ENCODE data around the gene SDK2.

Gene SDK2

DNA sequence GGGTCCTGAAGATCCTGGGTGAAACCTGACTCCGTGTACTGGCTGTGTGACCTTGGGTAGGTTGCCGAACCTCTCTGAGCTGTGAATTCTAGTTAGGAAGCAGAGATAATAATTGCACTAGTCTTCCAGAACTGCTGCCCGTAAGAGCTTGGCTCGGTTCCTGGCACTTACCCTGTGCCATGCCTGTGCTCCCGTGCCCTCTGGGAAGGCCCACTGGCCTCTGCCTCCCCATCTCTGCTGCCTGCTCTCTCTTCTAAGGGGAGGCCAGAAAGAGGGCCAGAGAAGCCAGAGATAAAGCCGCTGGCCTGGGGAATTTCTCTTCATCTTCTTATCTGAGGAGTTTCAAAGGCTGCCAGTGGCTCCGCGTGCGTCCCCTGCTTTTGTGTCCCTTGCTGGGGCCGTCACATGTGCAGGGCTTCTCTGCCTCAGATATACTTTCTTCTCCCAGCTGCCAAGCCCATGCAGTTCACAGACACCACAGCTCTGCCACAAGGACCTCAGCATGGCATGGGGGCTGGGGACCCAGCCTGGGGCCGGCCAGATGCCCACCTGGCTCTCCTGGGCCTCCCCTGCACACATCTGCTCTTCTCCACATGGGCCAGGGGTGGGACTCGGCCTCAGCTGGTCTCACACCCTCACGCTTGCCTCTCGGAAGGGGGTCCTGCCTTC, 145.2 kb downstream of the SDK2 start:
- DNase-seq, result no peak

DNA sequence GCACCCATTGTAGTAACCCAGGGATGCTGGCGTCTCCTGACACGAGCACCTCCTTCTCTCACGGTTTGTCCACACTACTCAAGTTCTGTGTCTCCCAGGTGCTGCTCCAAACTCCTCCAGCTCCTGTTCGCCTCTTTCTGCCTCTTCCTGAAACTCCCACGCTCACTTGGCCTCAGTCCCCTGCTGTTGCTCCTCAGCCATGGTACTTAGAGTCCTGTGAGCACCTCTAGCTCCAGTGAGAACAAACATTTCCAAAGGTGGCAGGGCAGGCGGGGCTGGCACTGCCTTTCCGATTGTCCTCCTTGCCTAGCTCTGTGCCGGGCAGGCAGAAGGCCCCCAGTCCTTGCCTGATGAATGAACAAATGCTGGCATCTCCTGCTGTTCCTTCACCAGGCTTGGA, 146.1 kb downstream of the SDK2 start:
- no peak for DNase-seq

GRCh38 chr17:73497721-73498120, 146.5 kb downstream of the SDK2 start:
- DNase-seq, result no peak

DNA sequence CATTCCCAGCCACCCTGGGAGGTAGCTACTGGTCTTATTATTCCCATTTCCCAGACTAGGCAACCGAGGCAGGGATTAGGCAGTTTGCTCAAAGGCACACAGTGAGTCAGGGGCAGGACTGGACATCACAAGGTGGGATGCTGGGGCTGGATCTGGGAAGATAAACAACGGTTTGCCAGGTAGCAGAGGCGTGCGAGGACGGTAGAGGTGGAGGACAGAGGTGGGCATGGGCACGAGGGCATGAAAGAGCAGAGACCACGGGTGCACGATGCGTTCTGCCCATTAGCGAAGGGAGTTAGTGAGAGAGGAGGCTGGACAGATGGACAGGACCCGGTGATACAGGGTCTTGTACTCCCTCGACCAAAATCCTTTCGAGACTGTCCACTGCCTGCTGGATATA, 148.0 kb downstream of the SDK2 start:
- no peak for DNase-seq

- DNase-seq, result no peak
These were observed 148.6 kb downstream of the SDK2 start for GRCh38 chr17:73495641-73496040.

DNA sequence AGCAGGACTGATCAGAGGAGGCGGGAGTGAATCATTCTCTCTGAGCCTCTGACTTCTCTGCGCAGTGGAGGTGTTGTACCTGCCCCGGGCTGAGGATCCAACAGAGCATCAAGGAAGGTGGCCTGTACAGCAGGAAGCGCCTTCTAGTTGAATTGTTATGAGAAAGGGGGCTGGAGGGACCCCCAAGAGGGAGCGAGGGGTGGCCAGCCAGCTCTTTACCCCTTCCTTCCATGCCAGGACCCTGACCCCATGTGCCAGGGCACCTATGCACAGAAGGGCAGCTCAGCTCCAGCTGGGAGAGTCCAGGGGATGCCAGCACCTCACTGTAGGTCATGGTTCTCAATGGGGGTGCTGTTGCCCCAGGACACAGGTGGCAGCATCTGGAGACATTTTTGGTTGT, 149.3 kb downstream of the SDK2 start:
- DNase-seq, result no peak

DNA sequence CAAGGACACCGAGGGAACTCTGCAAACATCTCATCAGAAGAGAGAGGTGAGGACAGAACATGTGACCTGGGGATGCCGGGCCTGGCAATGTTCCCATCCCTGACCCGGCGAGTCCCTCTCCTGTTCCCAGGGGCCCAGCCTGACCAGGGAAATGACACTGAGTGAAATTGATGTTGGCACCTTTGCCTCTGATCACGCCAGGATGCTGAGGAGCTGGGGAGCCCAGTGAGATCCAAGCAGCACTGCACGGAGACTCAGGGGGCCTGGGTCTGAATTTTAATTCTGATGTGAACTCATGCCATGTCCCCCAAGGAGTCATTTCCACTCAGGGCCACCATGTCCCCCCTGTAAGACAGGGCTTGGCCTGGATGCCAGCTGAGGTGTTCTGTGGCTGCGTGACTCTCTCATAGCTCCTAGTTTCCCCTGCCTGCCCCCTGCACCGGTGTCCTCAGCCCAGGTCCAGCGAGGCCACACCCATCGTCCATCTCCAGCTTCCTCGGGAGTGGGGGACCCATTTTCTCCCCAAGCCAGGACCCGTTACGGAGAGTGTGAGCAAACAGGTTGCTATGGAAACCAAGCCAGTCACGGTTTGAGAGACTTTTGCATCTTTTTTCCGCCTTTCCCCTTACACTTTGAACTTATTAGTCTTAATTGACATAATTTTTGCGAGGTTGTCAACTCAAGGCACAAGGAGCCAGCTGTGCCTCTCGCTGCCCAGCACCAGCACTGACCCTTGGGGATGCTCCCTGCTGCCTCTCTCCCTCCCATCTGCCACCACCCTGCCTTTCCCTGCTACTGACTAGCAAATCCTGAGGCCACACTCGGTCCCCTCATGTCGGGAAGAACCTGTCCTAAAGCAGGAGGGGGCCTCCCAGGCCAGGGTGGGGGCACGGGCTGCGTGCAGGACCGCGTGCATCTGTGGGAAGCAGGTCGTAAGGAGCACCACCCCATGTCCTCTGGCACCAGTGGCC, 150.0 kb downstream of the SDK2 start:
- no peak for DNase-seq

- DNase-seq, result no peak
These were observed 151.1 kb downstream of the SDK2 start for GRCh38 chr17:73492821-73493814.

DNA sequence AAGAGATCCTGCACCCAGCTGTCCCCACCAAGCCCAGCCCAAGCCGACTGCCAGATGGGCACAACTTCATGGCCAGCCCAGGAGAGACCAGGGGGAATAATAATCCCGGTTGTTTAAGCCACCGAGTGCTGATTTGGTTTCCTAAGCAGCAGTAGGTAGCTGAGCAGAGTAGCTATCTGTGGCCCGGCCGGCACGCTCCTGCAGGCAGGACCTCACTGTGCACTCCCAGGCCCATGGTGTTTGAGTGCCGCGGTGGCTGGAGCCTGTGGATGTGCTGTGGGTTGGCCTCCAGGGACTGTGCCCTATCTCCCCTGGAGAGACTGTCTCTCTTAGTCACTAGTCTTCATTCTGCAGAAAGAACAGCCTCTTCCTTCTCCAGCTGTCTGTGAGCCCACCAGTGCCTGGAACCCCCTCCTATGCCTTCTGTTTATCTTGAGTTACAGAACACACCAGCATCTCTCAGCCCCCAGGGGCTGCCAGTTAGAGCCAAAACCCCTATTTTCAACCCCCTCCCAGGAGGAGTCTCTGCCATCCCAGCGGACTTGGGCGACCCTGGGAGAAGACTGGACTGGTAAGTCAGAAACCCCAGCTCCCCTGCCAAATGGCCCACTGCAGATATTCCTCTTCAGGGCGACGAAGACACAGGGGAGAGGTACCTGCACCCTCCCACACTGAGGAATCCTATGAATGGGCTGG, 152.0 kb downstream of the SDK2 start:
- DNase-seq, result no peak

GRCh38 chr17:73491648-73492047, 152.6 kb downstream of the SDK2 start:
- no peak for DNase-seq

- no peak for DNase-seq
These were observed 153.4 kb downstream of the SDK2 start for GRCh38 chr17:73490851-73491250.

- DNase-seq, result no peak
These were observed 154.3 kb downstream of the SDK2 start for GRCh38 chr17:73489991-73490390.

DNA sequence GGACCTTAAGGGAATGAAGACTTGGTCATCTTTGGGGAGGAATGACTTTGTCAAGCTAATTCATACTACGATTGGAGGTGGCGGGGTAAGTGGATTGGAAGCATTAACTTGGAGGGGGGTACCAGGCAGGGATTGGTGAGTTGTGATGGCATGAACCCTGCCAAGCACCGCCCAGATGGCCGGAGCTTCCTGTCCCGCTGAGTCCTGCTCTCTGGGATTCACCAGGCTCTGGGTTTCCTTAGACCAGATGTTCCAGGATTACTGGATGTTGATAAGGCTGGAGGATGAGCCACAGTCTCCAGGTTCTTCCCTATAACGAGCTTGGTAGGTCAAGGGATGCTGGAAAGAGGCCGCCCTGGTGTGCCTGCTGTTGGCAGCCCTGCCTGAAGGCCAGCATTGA, 154.9 kb downstream of the SDK2 start:
- DNase-seq, result no peak

DNA sequence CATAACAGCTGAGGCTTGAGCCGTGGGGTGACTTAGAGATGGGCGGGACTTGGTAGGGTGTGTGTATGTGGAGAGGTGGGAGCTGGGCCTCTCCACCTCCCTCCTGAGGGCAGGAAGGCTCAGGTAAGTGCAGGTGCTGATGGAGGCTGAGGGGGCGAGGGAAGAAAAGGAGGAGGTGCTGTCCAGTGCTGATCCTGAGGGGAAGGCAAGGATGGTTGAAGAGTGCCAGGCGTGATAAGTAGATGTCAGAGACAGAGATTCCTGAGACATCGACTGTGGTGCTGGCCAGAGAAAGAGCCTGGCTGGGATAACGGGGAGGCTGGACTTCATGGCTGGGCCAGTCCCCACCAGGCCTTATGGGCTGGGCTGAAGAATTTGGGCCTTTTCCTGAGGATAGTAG, 159.1 kb downstream of the SDK2 start:
- DNase-seq, result no peak

DNA sequence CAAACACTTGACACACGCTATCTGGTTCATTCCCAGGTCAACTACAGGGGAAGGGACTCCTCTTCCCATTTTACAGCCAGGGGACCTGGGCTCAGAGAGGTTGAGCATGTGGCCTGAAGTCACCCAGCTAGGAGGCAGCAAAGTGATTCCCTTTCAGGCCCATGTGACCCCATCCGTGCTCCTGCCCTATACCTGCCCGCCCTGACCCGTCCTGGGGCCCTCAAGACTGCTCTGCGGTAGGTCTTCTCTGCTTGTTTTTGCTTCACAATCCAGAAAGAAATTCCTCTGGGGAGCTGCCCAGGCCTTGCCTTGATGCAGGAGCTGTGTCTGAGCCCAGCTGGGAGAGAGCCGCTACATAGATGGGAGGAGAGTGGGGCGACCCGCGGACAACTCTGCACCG, 161.4 kb downstream of the SDK2 start:
- no peak for DNase-seq

DNA sequence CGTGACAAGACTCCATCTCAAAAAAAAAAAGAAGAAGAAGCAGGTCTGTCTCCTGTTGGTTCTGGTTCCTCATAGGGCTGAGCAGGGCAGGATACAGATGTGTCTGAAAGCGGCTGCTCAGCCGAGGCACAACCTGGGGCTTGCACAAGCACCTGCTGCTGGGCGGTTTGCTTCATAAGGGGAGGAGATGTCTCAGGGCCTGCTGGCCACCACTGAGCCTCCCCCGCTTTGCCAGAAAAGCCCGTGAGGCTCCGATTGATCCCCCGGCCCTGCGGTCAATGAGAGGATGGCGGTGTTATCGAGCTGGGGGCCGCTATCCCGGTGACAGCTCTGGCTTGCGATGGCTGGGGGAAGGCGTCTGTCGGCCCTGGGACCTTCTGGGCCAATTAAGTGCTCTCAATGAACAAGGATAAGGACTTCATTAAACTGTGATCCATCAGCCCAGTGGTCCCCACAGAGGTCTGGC, 162.0 kb downstream of the SDK2 start:
- no peak for DNase-seq

- DNase-seq, result no peak
These were observed 162.6 kb downstream of the SDK2 start for GRCh38 chr17:73481676-73482075.

DNA sequence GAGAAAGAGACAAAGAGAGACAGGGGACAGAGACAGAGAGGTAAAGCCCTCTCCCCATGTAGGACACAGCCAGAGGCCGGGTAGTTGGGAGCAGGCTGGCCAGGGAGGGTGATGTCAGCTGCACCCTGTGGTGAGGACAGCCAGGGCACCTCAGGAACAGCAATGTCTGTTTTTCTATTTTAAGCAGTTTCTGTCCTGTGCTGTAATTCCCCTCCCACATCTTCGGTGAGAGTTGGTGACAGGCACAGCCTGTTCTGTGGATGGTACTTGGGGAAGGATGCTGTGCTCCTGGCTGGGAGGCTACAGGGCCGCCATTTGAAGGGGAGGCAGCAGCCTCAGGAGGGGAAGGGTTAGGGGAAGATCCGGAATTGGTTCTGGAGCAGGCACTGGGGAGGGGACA, 163.5 kb downstream of the SDK2 start:
- DNase-seq, result no peak

DNA sequence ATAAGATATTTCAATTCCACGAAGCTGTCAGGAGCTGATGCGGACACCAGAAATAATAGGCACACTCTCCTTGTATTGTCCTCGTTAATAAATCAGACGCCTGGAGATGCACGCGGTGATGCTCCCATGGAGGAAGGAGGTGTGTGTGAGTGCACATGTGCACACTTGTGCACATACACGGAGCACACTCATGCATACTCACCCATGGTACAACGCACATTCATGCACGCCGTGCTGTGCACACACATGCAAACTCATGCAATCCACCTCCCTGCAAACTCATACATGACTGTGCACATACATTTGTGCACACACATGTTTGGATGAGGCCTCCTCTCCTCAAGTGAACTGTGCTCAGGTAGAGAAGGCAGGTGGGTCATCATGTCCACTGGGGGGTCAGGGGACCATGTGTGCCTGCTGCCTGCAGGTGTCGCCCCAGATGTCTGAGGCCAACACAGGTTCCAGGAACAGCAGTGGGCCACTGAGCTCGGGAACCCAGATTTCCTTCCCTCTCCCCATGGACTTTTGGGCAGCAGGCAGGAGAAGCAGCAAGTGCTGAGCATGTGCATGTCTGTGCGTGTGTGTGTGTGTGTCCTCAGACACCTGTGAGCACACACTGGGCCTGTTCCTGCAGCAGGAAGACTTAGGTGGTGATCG, 165.3 kb downstream of the SDK2 start:
- DNase-seq, result no peak

DNA sequence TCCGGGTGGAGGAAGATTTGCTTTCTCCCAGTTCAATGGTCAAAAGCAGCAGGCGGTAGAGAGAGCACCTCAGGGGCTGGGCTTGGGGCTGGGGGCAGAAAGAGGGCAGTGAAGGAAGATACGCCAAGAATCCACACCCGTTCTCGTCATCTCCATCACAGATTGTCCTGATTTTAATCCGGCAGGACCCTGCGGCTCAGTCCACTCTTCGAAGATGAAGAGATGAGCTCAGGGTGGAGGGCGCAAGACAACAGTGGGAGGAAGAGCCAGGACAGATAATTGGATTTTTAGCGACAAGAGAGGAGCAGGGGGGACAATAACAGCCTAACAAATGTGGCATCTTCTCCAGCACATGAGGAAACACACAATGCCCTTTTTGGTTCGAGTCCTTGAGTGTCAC, 165.9 kb downstream of the SDK2 start:
- DNase-seq, result no peak

GRCh38 chr17:73476890-73477350, 167.3 kb downstream of the SDK2 start:
- DNase-seq, result no peak
